HG03039 (cell line): ENCODE results near the gene NOSTRIN.
"Not testable (repeated sequence)": the region's sequence is repeated elsewhere in the genome, so short reads cannot be mapped to it uniquely, and the experiment has no call there.

ENCODE experiments used
- ATAC-seq: cut with Tn5 transposase; IDR thresholded peaks from one replicate; pipeline ENCODE4 v1.9.1; 2021; ENCODE audit warnings: mild to moderate bottlenecking, moderate library complexity; ENCODE audit not compliant: unreplicated experiment

Gene NOSTRIN

DNA sequence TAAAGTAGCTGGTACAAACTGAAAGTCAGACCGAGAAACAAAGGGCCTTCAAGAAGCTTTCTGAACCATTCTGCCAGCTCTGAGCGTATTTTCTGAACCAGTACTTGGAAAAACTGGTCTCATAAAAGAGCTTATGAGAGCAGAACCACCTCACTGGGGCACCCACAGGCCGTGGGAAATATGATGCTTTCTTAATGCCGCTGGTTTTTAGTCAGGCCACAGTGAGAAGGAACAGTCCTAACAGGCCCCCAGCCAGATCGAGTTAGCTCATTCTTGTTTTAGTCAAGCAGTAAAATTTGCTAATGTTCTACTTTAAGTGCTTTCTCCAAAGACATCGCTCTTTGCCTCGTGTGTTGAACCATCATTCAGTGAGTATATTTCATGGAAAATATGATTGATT, 12.7 kb upstream of the NOSTRIN start:
- ATAC-seq = no peak

- ATAC-seq = no peak
Measured at GRCh38 chr2:168790226-168790902, 12.1 kb upstream of the NOSTRIN start.

DNA sequence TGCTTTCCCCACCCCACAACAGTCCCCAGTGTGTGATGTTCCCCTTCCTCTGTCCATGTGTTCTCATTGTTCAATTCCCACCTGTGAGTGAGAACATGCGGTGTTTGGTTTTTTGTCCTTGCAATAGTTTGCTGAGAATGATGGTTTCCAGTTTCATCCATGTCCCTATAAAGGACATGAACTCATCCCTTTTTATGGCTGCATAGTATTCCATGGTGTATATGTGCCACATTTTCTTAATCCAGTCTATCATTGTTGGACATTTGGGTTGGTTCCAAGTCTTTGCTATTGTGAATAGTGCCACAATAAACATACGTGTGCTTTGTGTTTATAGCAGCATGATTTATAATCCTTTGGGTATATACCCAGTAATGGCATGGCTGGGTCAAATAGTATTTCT, 11.3 kb upstream of the NOSTRIN start:
- not testable (repeated sequence) for ATAC-seq

DNA sequence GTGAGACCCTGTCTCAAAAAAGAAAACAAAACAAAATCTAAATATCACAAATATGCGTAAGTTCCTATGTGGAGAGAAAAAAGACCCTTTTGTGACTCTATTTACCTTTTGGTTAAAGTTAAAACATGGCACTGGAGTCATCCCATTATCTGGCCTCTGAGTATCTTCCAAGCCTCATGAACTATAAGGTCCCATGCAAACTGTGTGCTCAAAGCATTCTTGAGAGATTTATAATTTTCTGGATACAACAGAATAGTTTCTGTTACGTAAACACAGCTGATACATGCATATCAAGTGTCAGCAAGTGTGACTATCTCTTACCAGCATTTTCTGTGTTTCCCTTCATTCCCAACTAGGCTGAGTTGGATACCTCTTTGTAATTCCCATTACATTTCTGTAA, 8.8 kb upstream of the NOSTRIN start:
- ATAC-seq = no peak

- ATAC-seq = no peak
Measured at GRCh38 chr2:168794968-168795367, 7.5 kb upstream of the NOSTRIN start.

- no peak for ATAC-seq
Measured at GRCh38 chr2:168796090-168796577, 6.3 kb upstream of the NOSTRIN start.

DNA sequence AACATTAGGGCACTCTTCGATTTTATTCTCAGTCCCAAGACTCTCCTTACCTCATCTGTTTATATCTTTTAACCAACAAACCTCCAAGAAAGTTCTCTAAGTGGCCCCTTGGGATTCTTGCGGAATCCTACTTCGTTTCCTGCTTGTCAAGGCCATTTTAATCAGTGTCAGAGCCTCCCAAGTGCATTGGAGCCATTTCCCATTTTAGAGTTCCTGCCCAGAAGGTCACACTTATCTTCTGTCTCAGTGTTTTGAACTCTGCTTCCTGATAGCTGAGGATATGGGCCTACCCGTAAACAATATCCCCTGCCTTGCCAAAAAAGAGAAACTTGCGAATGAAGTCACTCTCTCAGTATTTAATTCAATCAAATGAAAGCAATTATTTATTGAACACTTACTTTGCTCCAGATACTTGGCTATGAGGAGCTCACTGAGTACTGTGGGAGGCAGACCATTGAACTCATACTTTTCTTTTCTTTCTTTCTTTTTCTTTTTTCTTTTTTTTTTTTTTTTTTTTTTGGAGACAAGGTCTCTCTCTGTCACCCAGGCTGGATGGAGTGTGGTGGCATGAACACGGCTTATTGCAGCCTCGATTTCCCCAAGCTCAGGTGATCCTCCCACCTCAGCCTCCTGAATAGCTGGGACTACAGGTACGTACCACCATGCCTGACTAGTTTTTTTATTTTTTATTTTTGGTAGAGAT, 5.7 kb upstream of the NOSTRIN start:
- ATAC-seq = no peak

GRCh38 chr2:168797286-168797655, 5.2 kb upstream of the NOSTRIN start:
- ATAC-seq = no peak

GRCh38 chr2:168798076-168798887, 4.2 kb upstream of the NOSTRIN start:
- no peak for ATAC-seq

DNA sequence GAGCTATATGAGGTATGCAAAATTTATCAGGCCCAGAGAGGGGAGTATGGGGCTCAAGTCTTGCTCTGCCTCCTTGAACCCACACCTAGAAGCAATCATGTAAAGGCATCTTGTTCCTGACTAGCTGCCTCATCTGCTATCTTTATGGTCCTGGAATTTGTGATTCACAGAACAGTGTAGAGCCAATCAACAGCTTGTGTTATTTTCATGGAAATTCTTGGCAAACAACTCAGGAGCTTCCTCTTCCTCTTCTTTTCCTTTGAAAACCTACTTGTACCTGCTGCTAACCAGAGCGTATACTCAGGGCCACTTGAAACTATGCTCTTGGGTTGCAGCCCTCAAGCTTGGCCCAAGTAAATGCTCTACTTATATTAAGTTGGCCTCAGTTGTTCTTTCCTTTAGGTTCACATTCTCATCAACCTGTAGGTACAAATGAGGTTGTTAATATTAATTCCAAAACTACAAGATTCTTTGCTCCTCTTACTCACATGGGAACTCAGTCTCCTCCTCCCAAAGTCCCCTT, 3.5 kb upstream of the NOSTRIN start:
- ATAC-seq = no peak

- ATAC-seq = no peak
Measured at GRCh38 chr2:168801471-168801870, 966 bp upstream of the NOSTRIN start.

- no peak for ATAC-seq
Measured at GRCh38 chr2:168802859-168803725, 655 bp downstream of the NOSTRIN start.

DNA sequence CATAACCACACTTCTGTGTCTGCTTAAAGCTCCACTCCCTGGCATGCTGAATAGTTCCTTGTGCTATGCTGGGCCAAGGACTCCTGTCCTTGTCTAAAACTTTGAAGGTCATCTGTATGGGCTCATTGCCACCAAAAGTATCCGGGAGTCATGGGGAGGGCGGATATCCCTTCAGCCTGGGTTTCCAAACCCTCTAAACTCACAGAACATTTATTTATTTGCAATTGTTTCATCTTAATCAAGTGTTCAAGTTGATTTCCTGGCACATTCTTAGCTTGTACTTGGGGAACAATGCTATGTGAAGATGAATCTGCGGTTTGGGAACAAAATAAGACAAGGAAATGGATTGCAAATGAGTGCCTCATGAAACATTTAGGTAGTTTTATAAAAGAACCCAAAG, 1.8 kb downstream of the NOSTRIN start:
- ATAC-seq = no peak

GRCh38 chr2:168805615-168806014, 3.2 kb downstream of the NOSTRIN start:
- ATAC-seq = no peak

DNA sequence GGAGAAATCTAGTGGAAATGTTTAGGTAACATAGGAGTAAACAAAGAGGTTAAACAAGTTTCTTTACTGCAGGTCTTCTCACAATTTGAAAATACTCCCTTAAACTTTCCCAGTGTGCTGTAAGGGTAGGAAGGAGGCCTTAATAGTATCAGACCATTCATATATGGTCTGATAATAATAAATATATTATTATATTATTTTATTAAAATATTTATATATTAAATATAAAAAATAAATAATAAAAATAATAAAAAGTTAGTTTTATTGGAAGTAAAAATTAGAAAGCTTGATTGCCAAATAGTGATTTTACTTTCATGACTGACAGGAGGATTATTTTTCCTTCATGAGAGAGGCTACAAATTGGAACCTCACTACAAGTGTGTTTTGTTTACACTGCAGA, 7.1 kb downstream of the NOSTRIN start:
- no peak for ATAC-seq

- no peak for ATAC-seq
Measured at GRCh38 chr2:168810235-168810634, 7.8 kb downstream of the NOSTRIN start.

DNA sequence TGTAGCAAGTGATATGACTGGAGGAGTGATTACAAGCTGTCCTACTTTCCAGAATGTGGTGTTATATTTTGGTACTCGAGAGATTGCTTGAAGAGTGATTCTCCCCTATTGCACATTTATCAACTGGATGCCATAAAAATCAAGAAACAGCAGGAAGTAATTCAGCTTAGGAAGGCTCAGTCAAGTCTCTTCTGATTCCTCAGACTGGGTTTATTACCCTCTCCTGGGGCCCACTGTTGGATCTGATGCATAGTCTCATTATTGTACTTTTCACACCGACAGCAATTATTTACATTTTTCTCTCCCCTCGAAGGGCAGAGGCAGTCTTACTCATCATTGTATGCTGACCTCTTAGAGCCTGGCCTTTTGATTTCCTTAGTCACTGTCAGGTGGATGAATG, 9.3 kb downstream of the NOSTRIN start:
- ATAC-seq = no peak

GRCh38 chr2:168814046-168814445, 11.6 kb downstream of the NOSTRIN start:
- ATAC-seq = no peak

- ATAC-seq = no peak
Measured at GRCh38 chr2:168814939-168815907, 12.8 kb downstream of the NOSTRIN start.
